ENCODE measurements around the gene SND1.

Gene SND1

GRCh38 chr7:128073671-128074310 is 421.8 kb downstream of the SND1 start:
- Histone ChIP-seq H3K4me1 (ENCODE audit: control insufficient read depth, insufficient read depth, low read length) (peaks cover 14% of the 10 kb centered on the region), H3K9ac (ENCODE audit: low read length) (no peak overlapping the region), H3K4me3 (ENCODE audit: low read length) (no peak overlapping the region), H3K36me3 (ENCODE audit: control insufficient read depth, insufficient read depth, low read length) (no peaks in the 10 kb centered on the region), H3K9me3 (ENCODE audit: control insufficient read depth, low read length) (no peaks in the 10 kb centered on the region), H3K27me3 (ENCODE audit: control insufficient read depth, insufficient read depth, low read length) (no peaks in the 10 kb centered on the region)

DNA sequence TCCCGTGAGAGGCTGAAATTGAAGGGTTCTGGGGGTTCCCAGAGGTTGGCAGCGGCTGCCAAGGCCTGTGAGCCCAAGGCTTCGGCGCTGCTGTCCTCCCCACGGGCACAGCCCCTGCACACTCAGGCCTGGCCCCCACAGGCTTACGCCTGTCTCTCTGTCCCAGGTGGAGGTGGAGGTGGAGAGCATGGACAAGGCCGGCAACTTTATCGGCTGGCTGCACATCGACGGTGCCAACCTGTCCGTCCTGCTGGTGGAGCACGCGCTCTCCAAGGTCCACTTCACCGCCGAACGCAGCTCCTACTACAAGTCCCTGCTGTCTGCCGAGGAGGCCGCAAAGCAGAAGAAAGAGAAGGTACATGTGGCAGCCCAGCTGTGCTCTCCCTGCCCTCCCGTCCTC is 422.3 kb downstream of the SND1 start:
- Histone ChIP-seq H3K9ac (ENCODE audit: low read length) (no peak overlapping the region), H3K9me3 (ENCODE audit: control insufficient read depth, low read length) (no peaks in the 10 kb centered on the region), H3K36me3 (ENCODE audit: control insufficient read depth, insufficient read depth, low read length) (peaks cover 4% of the 10 kb centered on the region), H3K4me1 (ENCODE audit: control insufficient read depth, insufficient read depth, low read length) (peaks cover 14% of the 10 kb centered on the region), H3K4me3 (ENCODE audit: low read length) (no peak overlapping the region), H3K27me3 (ENCODE audit: control insufficient read depth, insufficient read depth, low read length) (no peaks in the 10 kb centered on the region)

DNA sequence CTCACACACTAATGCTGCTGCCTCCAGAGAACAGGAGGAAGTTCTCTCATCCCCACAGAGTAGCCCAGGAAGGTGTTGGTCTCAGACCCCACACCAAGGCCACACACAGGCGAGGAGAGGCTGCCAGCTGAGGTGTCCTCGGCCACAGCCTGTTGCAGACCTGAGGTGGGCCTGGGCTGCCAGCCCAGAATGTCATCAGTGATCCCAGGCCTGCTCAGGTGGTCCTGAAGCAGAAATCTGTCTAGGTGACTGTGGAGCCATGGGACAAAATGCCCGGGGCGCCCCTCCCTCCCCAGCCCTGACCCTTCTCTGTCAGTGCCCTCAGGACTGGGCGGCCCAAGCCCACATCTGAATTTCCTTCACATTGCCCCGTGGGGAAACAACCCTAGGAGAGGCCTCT is 422.7 kb downstream of the SND1 start:
- no peak overlapping the region for H3K9ac ChIP-seq (ENCODE audit: low read length)
- H3K36me3 ChIP-seq (ENCODE audit: control insufficient read depth, insufficient read depth, low read length), result peaks cover 7% of the 10 kb centered on the region
- H3K27me3 ChIP-seq (ENCODE audit: control insufficient read depth, insufficient read depth, low read length), result no peaks in the 10 kb centered on the region
- H3K4me3 ChIP-seq (ENCODE audit: low read length), result no peak overlapping the region
- H3K9me3 ChIP-seq (ENCODE audit: control insufficient read depth, low read length), result no peaks in the 10 kb centered on the region
- H3K4me1 ChIP-seq (ENCODE audit: control insufficient read depth, insufficient read depth, low read length), result peaks cover 14% of the 10 kb centered on the region

- Histone ChIP-seq H3K9me3 (ENCODE audit: control insufficient read depth, low read length) (no peaks in the 10 kb centered on the region), H3K4me3 (ENCODE audit: low read length) (no peak overlapping the region), H3K36me3 (ENCODE audit: control insufficient read depth, insufficient read depth, low read length) (peaks cover 7% of the 10 kb centered on the region), H3K27me3 (ENCODE audit: control insufficient read depth, insufficient read depth, low read length) (no peaks in the 10 kb centered on the region), H3K4me1 (ENCODE audit: control insufficient read depth, insufficient read depth, low read length) (peaks cover 14% of the 10 kb centered on the region), H3K9ac (ENCODE audit: low read length) (no peak overlapping the region)
Measured at GRCh38 chr7:128075242-128076095, 423.5 kb downstream of the SND1 start.

DNA sequence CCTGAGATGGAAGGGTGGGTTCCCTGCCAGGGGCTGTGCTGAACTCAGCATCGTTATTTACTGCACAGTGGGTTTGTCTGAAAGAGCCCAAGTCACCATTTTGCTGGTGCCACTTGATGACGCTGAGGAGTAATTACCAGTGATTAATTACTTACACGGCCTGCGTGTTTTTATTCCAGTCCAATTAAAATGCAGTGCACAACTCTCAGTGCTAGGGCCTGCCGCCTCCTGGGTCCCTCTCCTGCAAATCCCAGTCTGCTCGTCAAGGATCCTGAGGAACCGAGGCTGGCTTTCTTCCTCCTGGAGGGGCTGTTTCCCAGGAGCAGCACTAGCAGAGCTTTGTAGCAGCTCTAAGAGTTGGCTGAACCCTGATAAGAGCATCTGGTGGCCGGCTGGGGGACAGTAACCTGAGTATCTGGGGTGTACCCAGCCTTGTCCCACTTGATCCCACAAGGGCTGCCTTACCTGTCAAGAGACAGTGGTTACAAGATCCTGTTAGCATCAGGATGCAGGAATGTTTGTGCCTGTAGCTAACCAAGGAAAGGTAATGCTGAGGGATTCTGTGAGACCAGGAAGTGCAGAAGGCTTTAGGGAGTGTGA is 424.3 kb downstream of the SND1 start:
- H3K9ac ChIP-seq (ENCODE audit: low read length), result no peak overlapping the region
- peaks cover 7% of the 10 kb centered on the region for H3K36me3 ChIP-seq (ENCODE audit: control insufficient read depth, insufficient read depth, low read length)

GRCh38 chr7:128076796-128077271 is 424.8 kb downstream of the SND1 start:
- Histone ChIP-seq H3K36me3 (ENCODE audit: control insufficient read depth, insufficient read depth, low read length) (peaks cover 12% of the 10 kb centered on the region), H3K9me3 (ENCODE audit: control insufficient read depth, low read length) (no peaks in the 10 kb centered on the region), H3K4me1 (ENCODE audit: control insufficient read depth, insufficient read depth, low read length) (peaks cover 14% of the 10 kb centered on the region), H3K27me3 (ENCODE audit: control insufficient read depth, insufficient read depth, low read length) (no peaks in the 10 kb centered on the region), H3K4me3 (ENCODE audit: low read length) (no peak overlapping the region), H3K9ac (ENCODE audit: low read length) (no peak overlapping the region)

More for the DNA sequence above, 424.3 kb downstream of the SND1 start:
- Histone ChIP-seq H3K4me3 (ENCODE audit: low read length) (no peak overlapping the region), H3K27me3 (ENCODE audit: control insufficient read depth, insufficient read depth, low read length) (no peaks in the 10 kb centered on the region), H3K9me3 (ENCODE audit: control insufficient read depth, low read length) (no peaks in the 10 kb centered on the region), H3K4me1 (ENCODE audit: control insufficient read depth, insufficient read depth, low read length) (peaks cover 14% of the 10 kb centered on the region)

- Histone ChIP-seq H3K9ac (ENCODE audit: low read length) (no peak overlapping the region), H3K27me3 (ENCODE audit: control insufficient read depth, insufficient read depth, low read length) (no peaks in the 10 kb centered on the region), H3K4me1 (ENCODE audit: control insufficient read depth, insufficient read depth, low read length) (peaks cover 14% of the 10 kb centered on the region), H3K4me3 (ENCODE audit: low read length) (no peak overlapping the region), H3K9me3 (ENCODE audit: control insufficient read depth, low read length) (no peaks in the 10 kb centered on the region), H3K36me3 (ENCODE audit: control insufficient read depth, insufficient read depth, low read length) (peaks cover 13% of the 10 kb centered on the region)
Measured at GRCh38 chr7:128078309-128078708, 426.3 kb downstream of the SND1 start.

GRCh38 chr7:128080169-128080568 is 428.2 kb downstream of the SND1 start:
- Histone ChIP-seq H3K9me3 (ENCODE audit: control insufficient read depth, low read length) (no peaks in the 10 kb centered on the region), H3K27me3 (ENCODE audit: control insufficient read depth, insufficient read depth, low read length) (no peaks in the 10 kb centered on the region), H3K9ac (ENCODE audit: low read length) (no peak overlapping the region), H3K36me3 (ENCODE audit: control insufficient read depth, insufficient read depth, low read length) (peaks cover 13% of the 10 kb centered on the region), H3K4me1 (ENCODE audit: control insufficient read depth, insufficient read depth, low read length) (peaks cover 14% of the 10 kb centered on the region), H3K4me3 (ENCODE audit: low read length) (no peak overlapping the region)

- Histone ChIP-seq H3K36me3 (ENCODE audit: control insufficient read depth, insufficient read depth, low read length) (peaks cover 24% of the 10 kb centered on the region), H3K9me3 (ENCODE audit: control insufficient read depth, low read length) (no peaks in the 10 kb centered on the region), H3K4me3 (ENCODE audit: low read length) (no peak overlapping the region), H3K4me1 (ENCODE audit: control insufficient read depth, insufficient read depth, low read length) (peaks cover 12% of the 10 kb centered on the region), H3K9ac (ENCODE audit: low read length) (no peak overlapping the region), H3K27me3 (ENCODE audit: control insufficient read depth, insufficient read depth, low read length) (no peaks in the 10 kb centered on the region)
Measured at GRCh38 chr7:128081351-128081750, 429.4 kb downstream of the SND1 start.

DNA sequence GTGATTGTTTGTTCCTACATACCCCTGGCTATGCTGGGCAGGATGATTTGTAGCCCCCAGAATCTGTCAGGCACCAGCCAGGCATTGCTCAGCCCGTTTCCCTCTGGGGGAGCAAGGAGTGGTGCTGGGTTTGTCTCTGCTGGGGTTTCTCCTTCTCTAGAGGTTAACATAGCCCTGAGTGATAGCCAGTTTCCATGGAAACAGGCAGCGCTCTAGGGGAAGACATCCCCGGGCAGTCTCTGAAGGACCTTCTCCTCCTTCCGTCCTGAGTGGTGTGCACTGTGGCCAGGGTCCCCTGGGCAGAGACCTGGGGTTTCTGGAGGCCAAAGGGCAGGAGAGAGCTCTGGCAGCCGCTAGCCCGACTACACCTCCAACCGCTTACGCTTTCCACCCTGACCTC is 429.8 kb downstream of the SND1 start:
- H3K4me1 ChIP-seq (ENCODE audit: control insufficient read depth, insufficient read depth, low read length), result peaks cover 8% of the 10 kb centered on the region
- no peak overlapping the region for H3K9ac ChIP-seq (ENCODE audit: low read length)
- no peaks in the 10 kb centered on the region for H3K9me3 ChIP-seq (ENCODE audit: control insufficient read depth, low read length)
- H3K36me3 ChIP-seq (ENCODE audit: control insufficient read depth, insufficient read depth, low read length), result peaks cover 28% of the 10 kb centered on the region
- no peak overlapping the region for H3K4me3 ChIP-seq (ENCODE audit: low read length)
- no peaks in the 10 kb centered on the region for H3K27me3 ChIP-seq (ENCODE audit: control insufficient read depth, insufficient read depth, low read length)

DNA sequence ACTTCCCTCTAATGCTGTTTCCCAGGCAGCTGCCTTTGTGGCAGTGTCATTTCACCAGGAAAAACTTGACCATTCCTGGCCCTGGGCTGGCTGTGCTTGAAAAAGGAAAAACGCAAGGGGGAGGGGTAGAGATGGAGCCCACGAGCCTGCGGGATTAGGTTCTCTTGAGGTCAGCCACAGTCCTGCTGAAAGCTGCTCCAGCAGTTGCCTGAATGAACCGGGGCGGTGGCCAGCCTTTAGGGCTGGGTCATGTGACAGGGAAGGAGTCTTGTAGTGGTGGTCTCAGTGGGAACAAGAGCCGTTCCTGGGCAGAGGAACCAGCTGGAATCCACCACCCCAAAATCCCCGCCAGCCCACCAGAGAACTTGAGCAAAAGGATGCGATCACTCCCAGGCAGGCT is 430.4 kb downstream of the SND1 start:
- Histone ChIP-seq H3K9me3 (ENCODE audit: control insufficient read depth, low read length) (no peaks in the 10 kb centered on the region), H3K4me3 (ENCODE audit: low read length) (no peak overlapping the region), H3K27me3 (ENCODE audit: control insufficient read depth, insufficient read depth, low read length) (no peaks in the 10 kb centered on the region), H3K36me3 (ENCODE audit: control insufficient read depth, insufficient read depth, low read length) (peaks cover 29% of the 10 kb centered on the region), H3K9ac (ENCODE audit: low read length) (no peak overlapping the region), H3K4me1 (ENCODE audit: control insufficient read depth, insufficient read depth, low read length) (peaks cover 1% of the 10 kb centered on the region)
